ENCODE measurements around the gene RAD9A. TPM values are rescaled to one million over a fixed set of nuclear protein-coding genes. Genes with fewer than 3 reads are reported as not detected.
A peak's percentile ranks its signal among the peaks of the same experiment; 100 is the strongest.

The RAD9A gene
- total RNA-seq, 3 donors from 2014 or later = 11.0 to 31.0 (median 24.6) TPM

DNA sequence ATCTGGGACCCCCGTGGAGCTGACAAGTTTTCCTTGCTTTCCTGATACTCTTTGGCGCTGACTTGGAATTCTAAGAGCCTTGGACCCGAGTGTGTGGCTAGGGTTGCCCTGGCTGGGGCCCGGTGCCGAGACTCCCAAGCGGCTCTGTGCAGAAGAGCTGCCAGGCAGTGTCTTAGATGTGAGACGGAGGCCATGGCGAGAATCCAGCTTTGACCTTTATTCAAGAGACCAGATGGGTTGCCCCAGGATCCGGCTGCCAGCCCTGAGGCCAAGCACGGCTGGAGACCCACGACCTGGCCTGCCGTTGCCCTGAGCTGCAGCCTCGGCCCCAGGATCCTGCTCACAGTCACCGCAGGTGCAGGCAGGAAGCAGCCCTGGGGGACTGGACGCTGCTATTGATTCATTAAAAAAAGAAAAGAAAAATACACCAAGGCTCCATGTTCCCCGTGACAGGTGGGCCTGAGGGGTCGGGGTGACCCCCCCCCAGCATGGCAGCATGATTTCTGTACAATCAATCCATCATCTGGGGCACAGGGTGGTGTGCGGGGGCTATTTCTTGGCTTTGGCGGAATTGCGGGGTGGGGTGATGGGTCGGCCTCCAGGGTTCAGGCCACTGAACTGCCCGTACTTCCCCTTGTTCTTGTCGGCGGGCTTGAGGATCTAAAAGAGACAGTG lies 6.3 kb downstream of the RAD9A start:
- H3K4me1 ChIP-seq = peaks cover 12 to 14% of the 10 kb centered on the region in 2 donors
- no peak for DNase-seq (ENCODE audit: low spot score in 2 of 2)
- intact Hi-C loops (cut with DNase I; ENCODE audit: low total_unique reads) = loop anchor here (10.0 kb wide), 1 partner anchor 107 kb away; the partner anchor contains the start of genes CDK2AP2 and PITPNM1
- no peak overlapping the region for H3K4me3 ChIP-seq
- no peak overlapping the region for H3K27ac ChIP-seq
- H3K27me3 ChIP-seq = no peaks in the 10 kb centered on the region
- H3K9me3 ChIP-seq = no peaks in the 10 kb centered on the region
- no peaks in the 10 kb centered on the region for H3K36me3 ChIP-seq
- TF ChIP-seq POLR2A (IDR thresholded peaks at IDR 0.05) (no peak), CTCF (IDR thresholded peaks at IDR 0.05) (no peak), POLR2AphosphoS5 (IDR thresholded peaks at IDR 0.05) (no peak)

DNA sequence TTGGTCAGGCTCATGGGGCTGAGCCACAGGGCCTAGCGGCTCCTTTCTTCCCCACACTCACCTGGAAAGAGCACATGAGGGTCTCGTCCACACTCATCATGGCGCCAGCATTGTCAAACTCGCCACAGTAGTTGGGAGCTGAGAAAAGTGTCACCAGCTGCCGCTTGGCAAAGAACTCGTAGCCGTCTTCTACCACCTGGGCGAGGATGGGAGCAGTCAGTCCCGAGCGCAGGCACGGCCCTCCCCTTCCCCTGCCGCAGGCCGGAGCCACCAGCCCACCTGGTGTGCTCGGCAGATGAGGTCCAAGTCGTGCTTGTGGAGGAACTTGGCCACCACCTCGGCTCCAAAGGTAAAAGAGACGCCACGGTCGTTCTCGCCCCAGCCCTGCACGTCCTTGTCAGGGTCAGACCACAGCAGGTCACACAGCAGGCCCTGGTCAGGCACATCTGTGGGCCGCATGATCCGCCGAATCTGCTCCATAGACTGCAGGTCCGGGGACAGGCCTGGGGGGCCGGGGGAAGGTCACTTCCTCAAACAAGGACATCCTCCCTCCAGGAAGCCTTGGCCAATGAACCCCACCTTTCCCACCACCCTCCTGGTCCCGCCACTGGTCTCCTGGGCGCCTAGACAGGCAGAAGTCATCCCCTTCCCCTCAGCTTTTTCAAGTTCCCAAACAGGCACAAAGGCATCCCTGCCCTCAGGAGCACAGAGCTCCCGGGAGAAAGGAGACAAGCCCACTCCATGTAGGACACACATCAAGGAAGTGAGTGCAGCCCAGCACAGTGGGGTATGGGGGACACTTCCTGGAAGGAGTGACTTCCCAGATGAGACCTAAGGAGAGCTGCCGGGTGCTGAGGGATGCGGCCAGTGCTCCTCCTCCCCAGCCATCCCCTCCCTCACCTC lies 7.1 kb downstream of the RAD9A start:
- Histone ChIP-seq H3K36me3 (no peaks in the 10 kb centered on the region), H3K27ac (peak overlapping the region in 1 of 2 donors; percentile 92), H3K4me3 (no peak overlapping the region), H3K9me3 (no peaks in the 10 kb centered on the region), H3K27me3 (no peaks in the 10 kb centered on the region), H3K4me1 (peaks cover 12 to 14% of the 10 kb centered on the region in 2 donors)
- DNase-seq (ENCODE audit: low spot score in 2 of 2) = no peak
- TF ChIP-seq CTCF (IDR thresholded peaks at IDR 0.05) (no peak), POLR2A (IDR thresholded peaks at IDR 0.05) (no peak), POLR2AphosphoS5 (IDR thresholded peaks at IDR 0.05) (no peak)
- intact Hi-C loops (cut with DNase I; ENCODE audit: low total_unique reads) = loop anchor here (10.0 kb wide), 1 partner anchor 106 kb away; the partner anchor contains the start of genes CDK2AP2 and PITPNM1

- H3K9me3 ChIP-seq = no peaks in the 10 kb centered on the region
- TF ChIP-seq CTCF (IDR thresholded peaks at IDR 0.05) (no peak), POLR2AphosphoS5 (IDR thresholded peaks at IDR 0.05) (no peak), POLR2A (IDR thresholded peaks at IDR 0.05) (no peak)
- H3K27ac ChIP-seq = peak overlapping the region; percentile 92 to 97
- peak overlapping the region; percentile 88 to 90 (median 90) for H3K4me3 ChIP-seq
- no peaks in the 10 kb centered on the region for H3K27me3 ChIP-seq
- DNase-seq (ENCODE audit: low spot score in 2 of 2) = no peak
- peaks cover 12 to 14% of the 10 kb centered on the region in 2 donors for H3K4me1 ChIP-seq
- no peaks in the 10 kb centered on the region for H3K36me3 ChIP-seq
- intact Hi-C loops (cut with DNase I; ENCODE audit: low total_unique reads) = no loop called here
Observed at GRCh38 chr11:67400251-67400941, 8.6 kb downstream of the RAD9A start.

DNA sequence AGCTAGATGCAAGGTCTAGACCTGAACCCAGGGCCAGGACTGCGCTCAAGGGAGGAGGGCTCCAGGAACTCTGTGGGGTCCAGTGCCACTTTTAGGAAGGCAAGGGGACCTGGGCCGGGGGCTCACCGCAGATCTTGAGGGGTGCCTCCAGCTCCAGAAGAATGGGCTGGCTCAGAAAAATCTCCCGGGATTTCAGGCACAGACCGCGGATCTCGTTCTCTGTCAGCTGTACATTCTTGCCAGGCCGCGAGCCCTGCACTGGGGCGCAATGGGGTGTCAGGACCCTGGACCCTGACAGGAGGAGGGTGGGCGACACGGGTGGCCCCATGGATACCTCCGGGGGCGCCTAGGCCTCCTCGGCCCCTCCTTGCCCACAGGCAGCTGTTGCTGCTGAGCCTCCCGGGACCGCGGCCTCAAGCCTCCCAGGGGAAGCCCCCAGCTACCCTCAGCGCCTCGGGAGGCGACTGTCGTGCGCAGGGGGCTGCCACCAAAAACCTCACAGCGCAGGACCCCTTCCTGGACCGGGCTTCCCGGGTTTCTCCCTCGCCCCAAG lies 9.2 kb downstream of the RAD9A start:
- TF ChIP-seq POLR2AphosphoS5 (IDR thresholded peaks at IDR 0.05) (no peak), POLR2A (IDR thresholded peaks at IDR 0.05) (no peak), CTCF (IDR thresholded peaks at IDR 0.05) (no peak)
- Histone ChIP-seq H3K36me3 (no peaks in the 10 kb centered on the region), H3K4me1 (peaks cover 12 to 14% of the 10 kb centered on the region in 2 donors), H3K27me3 (no peaks in the 10 kb centered on the region), H3K9me3 (no peaks in the 10 kb centered on the region), H3K4me3 (peak overlapping the region; percentile 88 to 90 (median 90)), H3K27ac (peak overlapping the region; percentile 92 to 97)
- DNase-seq (ENCODE audit: low spot score in 2 of 2) = no peak
- intact Hi-C loops (cut with DNase I; ENCODE audit: low total_unique reads) = no loop called here

Measured in breast epithelium (tissue), 4 donors.